Measurements from ENCODE around the gene CD99L2. TPM values are rescaled to one million over a fixed set of nuclear protein-coding genes. Genes with fewer than 3 reads are reported as not detected.

CD99L2 gene
- total RNA-seq, 1 donor from 2014 or later, result 49.9 TPM

DNA sequence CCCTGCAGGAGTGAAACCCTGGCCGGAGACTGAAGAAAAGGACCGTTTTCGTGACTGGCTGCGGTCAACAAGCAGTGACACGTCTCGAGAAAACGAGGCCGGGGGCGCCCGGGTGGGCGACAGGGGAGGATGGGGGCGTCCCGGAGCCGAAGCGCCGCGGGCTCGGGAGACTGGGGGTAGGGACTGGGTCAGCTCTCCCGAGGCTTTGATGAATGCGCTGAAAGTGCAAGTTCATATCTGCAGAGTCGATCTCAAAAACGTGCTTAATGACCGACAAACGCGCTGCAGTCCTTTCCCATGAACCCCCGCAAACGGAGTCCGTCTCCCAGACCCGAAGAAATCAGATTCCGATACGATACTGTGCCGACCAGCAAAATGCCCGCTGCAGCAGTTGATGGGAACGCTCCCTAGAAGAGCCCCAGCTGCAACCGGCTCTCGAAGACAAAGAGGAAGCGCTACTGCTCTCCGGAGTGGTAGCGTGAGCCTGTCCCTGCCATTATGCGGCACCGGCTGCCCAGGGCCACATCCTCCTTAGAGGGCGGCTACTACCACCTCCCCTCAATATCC is 806 bp upstream of the CD99L2 start:
- H3K27ac Mint-ChIP-seq (ENCODE audit: unreplicated experiment), result peak overlapping the region; percentile 86
- DNase-seq, result peak; percentile 45
- no peaks in the 10 kb centered on the region for H3K27me3 Mint-ChIP-seq (ENCODE audit: unreplicated experiment)
- no peaks in the 10 kb centered on the region for H3K36me3 Mint-ChIP-seq (ENCODE audit: unreplicated experiment)
- peaks cover 3% of the 10 kb centered on the region for H3K9me3 Mint-ChIP-seq (ENCODE audit: unreplicated experiment)
- TF ChIP-seq, protein P1, sequence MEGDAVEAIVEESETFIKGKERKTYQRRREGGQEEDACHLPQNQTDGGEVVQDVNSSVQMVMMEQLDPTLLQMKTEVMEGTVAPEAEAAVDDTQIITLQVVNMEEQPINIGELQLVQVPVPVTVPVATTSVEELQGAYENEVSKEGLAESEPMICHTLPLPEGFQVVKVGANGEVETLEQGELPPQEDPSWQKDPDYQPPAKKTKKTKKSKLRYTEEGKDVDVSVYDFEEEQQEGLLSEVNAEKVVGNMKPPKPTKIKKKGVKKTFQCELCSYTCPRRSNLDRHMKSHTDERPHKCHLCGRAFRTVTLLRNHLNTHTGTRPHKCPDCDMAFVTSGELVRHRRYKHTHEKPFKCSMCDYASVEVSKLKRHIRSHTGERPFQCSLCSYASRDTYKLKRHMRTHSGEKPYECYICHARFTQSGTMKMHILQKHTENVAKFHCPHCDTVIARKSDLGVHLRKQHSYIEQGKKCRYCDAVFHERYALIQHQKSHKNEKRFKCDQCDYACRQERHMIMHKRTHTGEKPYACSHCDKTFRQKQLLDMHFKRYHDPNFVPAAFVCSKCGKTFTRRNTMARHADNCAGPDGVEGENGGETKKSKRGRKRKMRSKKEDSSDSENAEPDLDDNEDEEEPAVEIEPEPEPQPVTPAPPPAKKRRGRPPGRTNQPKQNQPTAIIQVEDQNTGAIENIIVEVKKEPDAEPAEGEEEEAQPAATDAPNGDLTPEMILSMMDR (IDR thresholded peaks at IDR 0.05; ENCODE audit: partially characterized antibody, unreplicated experiment), result no peak
- peak overlapping the region; percentile 88 for H3K4me3 Mint-ChIP-seq (ENCODE audit: unreplicated experiment)
- peaks cover 13% of the 10 kb centered on the region for H3K4me1 Mint-ChIP-seq (ENCODE audit: low read depth, unreplicated experiment)

DNA sequence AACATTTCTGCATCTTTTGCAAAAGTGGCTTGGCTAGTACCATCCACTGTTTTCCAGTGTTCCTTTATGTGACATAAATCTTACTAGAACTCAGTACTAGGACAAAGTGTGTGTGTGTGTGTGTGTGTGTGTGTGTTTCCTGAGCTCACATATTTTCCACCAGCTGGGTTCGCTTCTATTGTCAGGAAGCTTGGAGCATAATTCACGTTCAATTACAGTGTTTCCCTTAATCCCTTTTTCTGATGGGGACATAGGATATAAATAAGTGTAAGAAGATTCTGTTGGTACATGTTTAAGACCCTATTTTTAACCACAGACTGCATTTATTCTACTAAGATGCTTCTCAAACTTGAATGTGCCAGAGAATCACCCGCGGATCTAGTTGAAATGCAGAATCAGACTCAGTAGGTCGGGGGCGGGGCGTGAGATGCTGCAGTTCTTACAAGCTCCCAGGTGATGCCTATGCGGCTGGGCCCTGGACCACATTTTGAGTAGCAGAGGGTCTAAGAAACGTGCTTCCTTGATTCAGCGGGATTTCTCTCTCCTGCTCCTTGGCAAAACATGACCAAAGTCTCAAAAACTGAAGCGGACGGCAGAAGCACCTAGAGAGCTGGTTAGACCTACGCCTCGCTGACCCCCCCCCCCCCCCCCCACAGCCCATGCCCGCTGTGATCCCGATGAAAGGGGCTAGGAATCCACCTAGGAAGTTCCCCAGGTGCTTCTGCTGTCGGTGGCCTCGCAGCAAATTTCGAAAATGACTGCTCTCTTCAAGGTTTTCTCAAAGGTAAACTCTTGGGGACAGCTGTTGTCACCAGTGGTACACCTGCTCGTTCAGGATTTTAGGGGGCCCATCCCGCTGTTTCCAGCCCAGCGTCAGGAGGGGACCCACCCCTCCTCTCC is 797 bp downstream of the CD99L2 start:
- H3K27me3 Mint-ChIP-seq (ENCODE audit: unreplicated experiment), result no peaks in the 10 kb centered on the region
- H3K36me3 Mint-ChIP-seq (ENCODE audit: unreplicated experiment), result no peaks in the 10 kb centered on the region
- TF ChIP-seq, protein P1 (IDR thresholded peaks at IDR 0.05; ENCODE audit: partially characterized antibody, unreplicated experiment), result no peak
- no peak overlapping the region for H3K27ac Mint-ChIP-seq (ENCODE audit: unreplicated experiment)
- H3K4me3 Mint-ChIP-seq (ENCODE audit: unreplicated experiment), result peak overlapping the region; percentile 84
- peaks cover 3% of the 10 kb centered on the region for H3K9me3 Mint-ChIP-seq (ENCODE audit: unreplicated experiment)
- DNase-seq, result peak; percentile 43
- peaks cover 7% of the 10 kb centered on the region for H3K4me1 Mint-ChIP-seq (ENCODE audit: low read depth, unreplicated experiment)

DNA sequence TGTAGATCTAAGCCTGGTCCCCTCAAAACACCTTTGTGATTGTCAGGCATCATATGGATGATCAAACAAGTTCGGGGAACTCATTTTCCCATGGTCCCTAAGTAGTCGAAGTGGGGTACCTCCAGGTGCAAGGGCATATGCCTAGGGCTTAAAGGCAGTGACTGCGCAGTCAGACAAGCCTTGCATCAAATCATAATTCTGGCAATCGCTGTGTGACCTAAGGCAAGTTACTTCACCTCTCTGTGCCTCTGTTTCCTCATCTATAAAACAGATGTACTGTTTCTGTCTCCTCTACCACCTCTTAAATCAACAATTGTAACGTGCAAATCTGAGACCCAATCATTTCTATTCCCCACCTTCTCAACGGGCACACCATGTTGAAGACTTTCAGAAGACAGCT is 1.8 kb downstream of the CD99L2 start:
- no peaks in the 10 kb centered on the region for H3K36me3 Mint-ChIP-seq (ENCODE audit: unreplicated experiment)
- peak overlapping the region; percentile 48 for H3K27ac Mint-ChIP-seq (ENCODE audit: unreplicated experiment)
- H3K27me3 Mint-ChIP-seq (ENCODE audit: unreplicated experiment), result no peaks in the 10 kb centered on the region
- no peak for DNase-seq
- H3K9me3 Mint-ChIP-seq (ENCODE audit: unreplicated experiment), result peaks cover 3% of the 10 kb centered on the region
- peaks cover 5% of the 10 kb centered on the region for H3K4me1 Mint-ChIP-seq (ENCODE audit: low read depth, unreplicated experiment)
- TF ChIP-seq, protein P1 (IDR thresholded peaks at IDR 0.05; ENCODE audit: partially characterized antibody, unreplicated experiment), result no peak
- no peak overlapping the region for H3K4me3 Mint-ChIP-seq (ENCODE audit: unreplicated experiment)

DNA sequence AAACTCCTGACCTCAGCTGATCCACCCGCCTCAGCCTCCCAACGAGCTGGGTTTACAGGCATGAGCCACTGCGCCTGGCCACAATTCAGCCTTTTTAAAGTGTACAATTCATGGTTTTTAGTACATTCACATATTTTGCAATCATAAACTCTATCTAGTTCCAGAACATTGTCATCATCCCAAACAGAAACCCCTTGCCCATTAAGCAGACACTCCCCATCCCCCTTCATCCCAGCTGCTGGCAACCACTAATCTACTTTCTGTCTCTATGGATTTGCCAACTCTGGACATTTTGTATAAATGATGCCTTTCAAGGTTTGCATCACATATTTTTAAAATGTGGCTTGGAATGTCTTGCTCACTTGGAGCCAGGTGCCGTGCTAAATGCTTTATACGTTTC is 4.5 kb downstream of the CD99L2 start:
- H3K27ac Mint-ChIP-seq (ENCODE audit: unreplicated experiment), result no peak overlapping the region

More for the DNA sequence above, 4.5 kb downstream of the CD99L2 start:
- Mint-ChIP-seq H3K27me3 (ENCODE audit: unreplicated experiment) (no peaks in the 10 kb centered on the region), H3K36me3 (ENCODE audit: unreplicated experiment) (no peaks in the 10 kb centered on the region), H3K9me3 (ENCODE audit: unreplicated experiment) (no peaks in the 10 kb centered on the region), H3K4me1 (ENCODE audit: low read depth, unreplicated experiment) (peaks cover 1% of the 10 kb centered on the region), H3K4me3 (ENCODE audit: unreplicated experiment) (no peak overlapping the region)
- TF ChIP-seq, protein P1 (IDR thresholded peaks at IDR 0.05; ENCODE audit: partially characterized antibody, unreplicated experiment), result no peak
- no peak for DNase-seq

Data from glutamatergic neuron (in vitro differentiated cells).